Measurements from ENCODE around the gene CYTH4. TPM values are rescaled to one million over a fixed set of nuclear protein-coding genes. Genes with fewer than 3 reads are reported as not detected.

CYTH4 gene
- total RNA-seq, 2 donors from 2014 or later = 50.8 to 78.0 TPM

DNA sequence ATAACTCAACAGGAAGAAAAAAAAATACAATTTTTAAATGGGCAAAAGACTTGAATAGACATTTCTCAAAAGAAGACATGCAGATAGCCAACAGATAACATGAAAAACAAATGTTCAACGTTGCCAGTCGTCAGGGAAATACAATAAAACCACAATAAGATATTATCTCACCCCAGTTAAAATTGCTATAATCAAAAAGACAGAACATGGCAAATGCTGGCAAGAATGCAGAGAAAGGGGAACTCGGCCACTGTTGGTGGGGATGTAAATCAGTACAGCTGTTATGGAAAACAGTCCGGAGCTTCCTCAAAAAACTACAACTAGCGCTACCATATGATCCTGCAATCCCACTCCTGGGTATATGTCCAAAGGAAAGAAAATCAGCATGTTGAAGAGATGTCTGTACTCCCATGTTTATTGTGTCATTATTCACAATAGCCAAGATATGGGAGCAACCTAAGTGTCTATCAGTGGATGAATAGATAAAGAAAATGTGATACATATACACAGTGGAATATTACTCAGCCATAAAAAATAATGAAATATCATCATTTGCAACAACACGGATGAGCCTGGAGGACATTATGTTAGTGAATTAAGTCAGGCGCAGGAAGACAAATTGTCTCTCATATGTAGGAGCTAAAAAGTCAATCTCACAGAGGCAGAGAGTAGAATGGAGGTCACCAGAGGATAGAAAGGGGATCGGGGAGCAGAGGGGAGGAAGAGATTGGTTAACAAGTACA lies 12.2 kb upstream of the CYTH4 start:
- Histone ChIP-seq H3K4me1 (ENCODE audit: control insufficient read depth in 1 of 2, low read depth in 2 of 2) (no peaks in the 10 kb centered on the region), H3K36me3 (no peaks in the 10 kb centered on the region), H3K27me3 (replicated peaks; ENCODE audit: insufficient read depth) (no peaks in the 10 kb centered on the region), H3K27ac (no peak overlapping the region), H3K9me3 (no peaks in the 10 kb centered on the region), H3K4me3 (no peak overlapping the region)
- TF ChIP-seq, protein P1, sequence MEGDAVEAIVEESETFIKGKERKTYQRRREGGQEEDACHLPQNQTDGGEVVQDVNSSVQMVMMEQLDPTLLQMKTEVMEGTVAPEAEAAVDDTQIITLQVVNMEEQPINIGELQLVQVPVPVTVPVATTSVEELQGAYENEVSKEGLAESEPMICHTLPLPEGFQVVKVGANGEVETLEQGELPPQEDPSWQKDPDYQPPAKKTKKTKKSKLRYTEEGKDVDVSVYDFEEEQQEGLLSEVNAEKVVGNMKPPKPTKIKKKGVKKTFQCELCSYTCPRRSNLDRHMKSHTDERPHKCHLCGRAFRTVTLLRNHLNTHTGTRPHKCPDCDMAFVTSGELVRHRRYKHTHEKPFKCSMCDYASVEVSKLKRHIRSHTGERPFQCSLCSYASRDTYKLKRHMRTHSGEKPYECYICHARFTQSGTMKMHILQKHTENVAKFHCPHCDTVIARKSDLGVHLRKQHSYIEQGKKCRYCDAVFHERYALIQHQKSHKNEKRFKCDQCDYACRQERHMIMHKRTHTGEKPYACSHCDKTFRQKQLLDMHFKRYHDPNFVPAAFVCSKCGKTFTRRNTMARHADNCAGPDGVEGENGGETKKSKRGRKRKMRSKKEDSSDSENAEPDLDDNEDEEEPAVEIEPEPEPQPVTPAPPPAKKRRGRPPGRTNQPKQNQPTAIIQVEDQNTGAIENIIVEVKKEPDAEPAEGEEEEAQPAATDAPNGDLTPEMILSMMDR (IDR thresholded peaks at IDR 0.05) = no peak
- ATAC-seq (ENCODE audit: insufficient number of reproducible peaks, low FRiP score, low read depth) (no peak), DNase-seq (ENCODE audit: low spot score) (no peak)

DNA sequence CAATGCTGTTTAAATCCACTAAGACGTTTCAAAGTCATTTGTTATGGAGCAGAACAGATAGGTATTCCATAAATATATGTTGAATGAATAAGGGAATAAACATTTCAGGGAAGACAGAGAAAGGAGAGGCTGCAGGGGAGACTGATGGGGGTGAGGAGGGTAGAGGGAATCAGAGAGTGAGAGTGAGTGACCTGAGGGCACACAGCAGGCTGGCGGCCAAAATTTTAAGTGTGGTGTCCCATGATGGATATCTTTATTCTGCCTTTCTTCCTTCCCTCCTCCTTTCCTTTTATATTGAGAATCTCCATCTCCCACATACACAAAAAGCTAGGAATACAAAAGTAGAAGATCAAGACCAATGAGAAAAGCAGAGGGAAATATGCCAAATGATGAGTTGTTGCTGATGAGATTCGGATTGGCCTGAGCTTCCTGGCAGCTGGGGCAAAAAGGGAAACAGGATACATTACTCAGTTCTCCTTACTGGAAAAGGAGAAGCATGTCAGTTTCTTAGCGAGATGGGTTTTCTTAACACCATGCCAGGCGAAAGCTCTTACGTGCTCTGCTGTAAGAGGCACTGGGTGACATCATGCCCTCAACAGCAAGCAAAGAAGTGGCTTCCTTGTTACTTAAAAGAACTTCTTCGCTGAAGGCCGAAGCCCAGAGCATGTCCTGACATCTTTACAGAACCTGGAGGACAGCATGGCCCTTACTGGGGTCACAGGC lies 11.2 kb upstream of the CYTH4 start:
- no peak overlapping the region for H3K4me3 ChIP-seq
- no peak for DNase-seq (ENCODE audit: low spot score)

DNA sequence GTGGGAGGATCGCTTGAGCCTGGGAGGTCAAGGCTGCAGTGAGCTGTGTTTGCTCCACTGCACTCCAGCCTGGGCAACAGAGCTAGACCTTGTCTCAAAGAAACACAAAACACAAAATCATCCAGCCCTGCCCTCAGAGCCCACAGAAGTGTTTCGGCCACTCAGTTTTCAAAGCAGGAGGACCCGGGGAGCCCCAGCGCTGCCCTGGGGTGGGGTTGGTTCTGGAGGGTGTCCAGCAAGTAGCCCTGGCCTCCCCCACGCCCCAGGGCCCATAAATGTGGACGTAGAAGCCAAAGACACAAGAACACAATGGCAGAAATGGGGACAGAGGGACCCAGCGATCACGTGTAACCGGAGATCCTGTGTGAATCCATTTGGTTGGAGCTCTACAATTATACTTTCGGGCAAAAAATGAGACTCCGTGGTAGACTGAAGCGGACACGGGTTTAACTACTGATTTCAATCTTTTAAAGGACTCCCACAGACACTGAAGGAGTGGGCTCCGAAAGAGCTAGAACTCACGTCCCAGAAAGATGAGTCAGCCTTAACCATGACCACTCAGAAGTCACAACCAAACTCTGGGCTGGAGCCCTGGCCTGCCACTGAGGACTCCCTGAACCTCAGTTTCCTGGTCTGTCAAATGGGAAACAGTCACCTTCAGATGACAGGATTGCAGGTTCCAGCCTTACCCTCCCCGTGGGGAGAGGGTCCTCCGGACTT lies 9.0 kb upstream of the CYTH4 start:
- H3K9me3 ChIP-seq = no peaks in the 10 kb centered on the region
- TF ChIP-seq, protein P1 (IDR thresholded peaks at IDR 0.05) = no peak
- no peaks in the 10 kb centered on the region for H3K4me1 ChIP-seq (ENCODE audit: control insufficient read depth in 1 of 2, low read depth in 2 of 2)
- DNase-seq (ENCODE audit: low spot score) = no peak
- H3K4me3 ChIP-seq = no peak overlapping the region
- H3K36me3 ChIP-seq = no peaks in the 10 kb centered on the region
- ATAC-seq (ENCODE audit: insufficient number of reproducible peaks, low FRiP score, low read depth) = no peak
- H3K27ac ChIP-seq = no peak overlapping the region
- H3K27me3 ChIP-seq (replicated peaks; ENCODE audit: insufficient read depth) = no peaks in the 10 kb centered on the region

More for the DNA sequence above, 11.2 kb upstream of the CYTH4 start:
- Histone ChIP-seq H3K27ac (no peak overlapping the region), H3K4me1 (ENCODE audit: control insufficient read depth in 1 of 2, low read depth in 2 of 2) (no peaks in the 10 kb centered on the region), H3K27me3 (replicated peaks; ENCODE audit: insufficient read depth) (no peaks in the 10 kb centered on the region), H3K9me3 (no peaks in the 10 kb centered on the region), H3K36me3 (no peaks in the 10 kb centered on the region)
- TF ChIP-seq, protein P1 (IDR thresholded peaks at IDR 0.05) = no peak
- no peak for ATAC-seq (ENCODE audit: insufficient number of reproducible peaks, low FRiP score, low read depth)

DNA sequence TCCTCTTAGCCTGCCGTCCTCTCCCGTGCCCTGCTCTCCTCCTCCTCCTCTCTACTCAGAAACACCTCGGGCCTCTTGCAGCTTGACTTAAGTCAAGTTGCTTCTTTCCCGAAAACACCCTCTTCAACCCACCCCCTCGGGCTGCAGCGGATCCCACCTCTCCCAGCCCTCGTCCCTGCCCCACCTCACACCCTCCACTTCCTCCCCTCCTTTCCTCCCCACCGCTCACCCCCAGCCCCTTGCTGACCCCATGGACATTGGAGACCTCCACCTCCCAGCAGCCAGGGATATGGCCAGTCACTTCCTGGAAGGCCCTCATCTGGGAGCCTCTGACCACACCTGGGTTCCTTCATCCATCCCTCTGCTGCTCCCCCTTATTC lies 8.5 kb upstream of the CYTH4 start:
- no peak overlapping the region for H3K4me3 ChIP-seq
- ATAC-seq (ENCODE audit: insufficient number of reproducible peaks, low FRiP score, low read depth) (no peak), DNase-seq (ENCODE audit: low spot score) (no peak)
- H3K27ac ChIP-seq = no peak overlapping the region
- no peaks in the 10 kb centered on the region for H3K4me1 ChIP-seq (ENCODE audit: control insufficient read depth in 1 of 2, low read depth in 2 of 2)
- H3K9me3 ChIP-seq = no peaks in the 10 kb centered on the region
- H3K27me3 ChIP-seq (replicated peaks; ENCODE audit: insufficient read depth) = no peaks in the 10 kb centered on the region
- TF ChIP-seq, protein P1 (IDR thresholded peaks at IDR 0.05) = no peak
- no peaks in the 10 kb centered on the region for H3K36me3 ChIP-seq

DNA sequence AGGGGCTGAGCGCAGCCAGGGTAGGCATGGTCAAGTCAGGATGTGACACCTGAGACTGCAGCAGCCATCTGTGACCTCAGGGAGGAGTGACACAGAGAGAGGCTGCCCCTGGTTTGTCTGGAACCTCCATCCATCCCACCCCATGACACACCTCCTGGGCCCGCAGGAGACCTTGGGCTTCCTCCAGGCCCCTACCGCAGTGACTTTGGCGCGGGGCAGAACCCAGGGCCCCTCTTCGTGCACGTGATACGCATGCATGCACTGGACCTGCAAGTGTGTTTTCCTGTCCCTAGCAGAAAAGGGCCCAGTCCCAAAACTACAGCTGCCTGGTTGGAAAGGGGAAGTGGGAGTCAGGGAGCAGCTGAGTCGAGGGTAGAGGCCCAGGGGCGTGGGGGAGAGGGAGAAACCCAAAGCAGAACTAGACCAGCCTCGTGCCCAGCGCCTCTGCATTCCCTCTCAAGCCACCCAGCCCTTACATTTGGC lies 7.9 kb upstream of the CYTH4 start:
- TF ChIP-seq, protein P1 (IDR thresholded peaks at IDR 0.05) = no peak
- Histone ChIP-seq H3K27ac (no peak overlapping the region), H3K4me3 (no peak overlapping the region), H3K9me3 (no peaks in the 10 kb centered on the region), H3K36me3 (no peaks in the 10 kb centered on the region), H3K4me1 (ENCODE audit: control insufficient read depth in 1 of 2, low read depth in 2 of 2) (no peaks in the 10 kb centered on the region), H3K27me3 (replicated peaks; ENCODE audit: insufficient read depth) (no peaks in the 10 kb centered on the region)
- no peak for DNase-seq (ENCODE audit: low spot score)
- ATAC-seq (ENCODE audit: insufficient number of reproducible peaks, low FRiP score, low read depth) = no peak

Measured in thoracic aorta (tissue), 2 donors.